Astrocyte of the cerebellum (primary cell): ENCODE data around the gene KIF26A.

Experiments
- DNase-seq: peaks from one replicate; pipeline ENCODE4 v3.0.0-alpha.2; 2011; ENCODE audit warnings: low read depth
- H3K4me3 ChIP-seq: 2 replicates; pipeline ENCODE4 v1.5.1; 2011; ENCODE audit warnings: mild to moderate bottlenecking, low read depth, low read length, moderate library complexity
- CTCF ChIP-seq: IDR thresholded peaks from 2 replicates; pipeline ENCODE4 v1.5.1; 2012; ENCODE audit warnings: low read length, low read depth, moderate library complexity, mild to moderate bottlenecking; ENCODE audit errors: missing control alignments
- in situ Hi-C: cut with HindIII; loops from 2 replicates; pipeline ENCODE4 v1.10.0; 2017; ENCODE audit warnings: low sequenced_read_pairs

The KIF26A gene

DNA sequence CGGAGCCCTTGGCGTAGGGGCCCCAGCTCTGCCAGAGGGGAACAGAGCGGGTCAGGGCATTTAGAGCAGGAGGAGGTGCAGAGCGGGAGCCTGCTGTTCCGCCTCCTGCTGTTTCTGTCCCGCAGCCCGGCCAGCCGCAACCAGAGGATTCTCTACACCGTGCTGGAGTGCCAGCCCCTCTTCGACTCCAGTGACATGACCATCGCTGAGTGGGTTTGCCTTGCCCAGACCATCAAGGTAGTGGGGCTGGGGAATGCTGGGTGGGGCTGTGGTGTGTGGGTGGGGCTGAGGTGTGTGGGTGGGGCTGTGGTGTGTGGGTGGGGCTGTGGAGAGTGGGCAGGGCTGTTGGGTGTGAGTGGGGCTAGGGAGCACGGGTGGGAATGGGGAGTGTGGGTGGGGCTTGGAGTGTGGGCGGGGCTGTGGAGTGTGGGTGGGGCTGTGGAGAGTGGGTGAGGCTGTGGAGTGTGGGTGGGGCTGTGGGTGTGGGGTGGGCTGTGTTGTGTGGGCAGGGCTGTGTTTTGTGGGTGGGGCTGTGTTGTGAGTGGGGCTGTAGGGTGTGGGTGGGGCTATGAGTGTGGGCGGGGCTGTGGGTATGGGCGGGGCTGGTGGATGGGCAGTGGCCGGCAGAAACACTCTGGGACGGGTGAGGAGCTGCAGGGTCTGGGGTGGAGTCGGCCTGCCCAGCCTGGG, 44.9 kb upstream of the KIF26A start:
- no peak overlapping the region for H3K4me3 ChIP-seq
- in situ Hi-C loops: no loop called here
- no peak for DNase-seq
- no peak for TF ChIP-seq CTCF

- DNase-seq: no peak
- H3K4me3 ChIP-seq: no peak overlapping the region
- no peak for TF ChIP-seq CTCF
- in situ Hi-C loops: no loop called here
Observed at GRCh38 chr14:104094056-104094708, 44.2 kb upstream of the KIF26A start.

DNA sequence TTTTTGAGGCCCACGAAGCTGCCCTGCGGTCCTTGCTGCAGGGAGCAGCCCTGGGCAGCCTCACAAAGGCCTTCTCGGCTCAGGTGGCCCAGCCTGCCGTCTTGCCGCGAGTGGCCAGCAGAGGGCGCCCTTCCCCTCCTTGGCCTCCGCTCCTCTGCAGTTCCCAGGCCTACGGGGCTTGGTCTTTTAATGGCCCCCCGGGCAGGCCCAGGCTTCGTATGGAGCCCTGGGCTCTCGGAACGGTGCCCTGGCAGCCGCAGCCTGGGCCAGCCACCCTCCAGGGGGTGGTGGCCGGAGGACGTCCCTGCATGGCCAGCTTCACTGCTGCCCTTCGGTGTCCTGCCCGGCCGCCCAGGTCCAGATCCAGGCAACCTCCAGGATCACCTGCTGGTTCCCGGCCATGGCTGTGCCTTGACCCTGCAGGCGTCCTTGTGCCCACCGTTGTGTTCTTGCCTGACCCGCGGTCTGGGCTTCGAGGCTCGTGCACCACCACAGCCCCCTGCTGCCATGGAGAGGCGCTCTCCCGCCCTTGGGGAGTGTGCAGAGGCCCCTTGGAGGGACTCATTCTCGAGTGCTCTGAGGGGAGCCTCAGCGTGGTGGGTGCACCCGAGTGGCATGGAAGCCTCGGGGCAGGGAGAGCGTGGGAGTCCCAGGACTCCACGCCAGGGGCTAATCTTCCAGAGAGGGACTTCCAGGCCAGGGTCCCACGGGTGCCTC, 43.5 kb upstream of the KIF26A start:
- no peak for DNase-seq
- TF ChIP-seq CTCF: peak; percentile 72

GRCh38 chr14:104095426-104096310, 42.7 kb upstream of the KIF26A start:
- DNase-seq: no peak
- in situ Hi-C loops: no loop called here
- no peak for TF ChIP-seq CTCF
- no peak overlapping the region for H3K4me3 ChIP-seq

More for the DNA sequence above, 43.5 kb upstream of the KIF26A start:
- in situ Hi-C loops: no loop called here
- no peak overlapping the region for H3K4me3 ChIP-seq

GRCh38 chr14:104096318-104096717, 42.1 kb upstream of the KIF26A start:
- TF ChIP-seq CTCF: no peak
- DNase-seq: no peak
- in situ Hi-C loops: no loop called here
- H3K4me3 ChIP-seq: no peak overlapping the region
